Mucosa of descending colon (tissue), 3 donors: Measurements from ENCODE around the gene KCTD16. TPM values are rescaled to one million over a fixed set of nuclear protein-coding genes. Genes with fewer than 3 reads are reported as not detected.

Experiments
- ATAC-seq: fragments of 200-7000 bp; cut with Tn5 transposase; one replicate; pipeline ENCODE4 v1.9.1; 2020; ENCODE audit warnings: mild to moderate bottlenecking, moderate library complexity
- DNase-seq, 3 donors: peaks; one replicate each; pipeline ENCODE4 v3.0.0-alpha.2; 2020
- H3K36me3 ChIP-seq: fragments of 200-600 bp; one replicate; pipeline ENCODE4 v1.8.0; 2021; ENCODE audit warnings: low read depth, mild to moderate bottlenecking
- H3K4me1 ChIP-seq: fragments of 200-600 bp; one replicate; pipeline ENCODE4 v1.8.0; 2021; ENCODE audit warnings: low read depth, mild to moderate bottlenecking
- H3K4me3 ChIP-seq: fragments of 200-600 bp; one replicate; pipeline ENCODE4 v1.8.0; 2021; ENCODE audit warnings: mild to moderate bottlenecking
- H3K9me3 ChIP-seq: fragments of 200-600 bp; one replicate; pipeline ENCODE4 v1.8.0; 2021; ENCODE audit warnings: mild to moderate bottlenecking
- CTCF ChIP-seq: fragments of 200-600 bp; IDR thresholded peaks from one replicate; pipeline ENCODE4 v1.8.0; 2022; ENCODE audit warnings: antibody characterized with exemption, mild to moderate bottlenecking
- intact Hi-C, 2 donors: fragments of 100-400 bp; cut with DNase I in 1 of 2; cut with micrococcal nuclease in 1 of 2; formaldehyde crosslinking; loops; one replicate each; pipeline versions ENCODE4 v1.11.0 to v1.11.1; 2022; cut with DNase I, micrococcal nuclease
- total RNA-seq, 3 donors: library from RNA; stranded (reverse); fragmentation: NEBNext Ultra II Directional in 2 of 3; extraction: Animal tissue kit (Norgen Biotek cat#: 25700) in 2 of 3; gene quantifications; one replicate each; pipeline versions ENCODE4 v1.2.1 to v1.2.4, GENCODE V29; 2021 to 2023
- donor health status: DM: no; HTN: no; CAD: no; lungs with moderate emphysema.
- donor health status: DM: no; HTN: no; CAD: no.
- donor health status: DM: no; HTN: yes; CAD: no.

The KCTD16 gene
- total RNA-seq, 3 donors from 2014 or later, result 0.07 to 0.22 (median 0.12) TPM

- DNase-seq (no peak), ATAC-seq (no peak)
- TF ChIP-seq CTCF, result no peak
- H3K36me3 ChIP-seq, result no peaks in the 10 kb centered on the region
- intact Hi-C loops, result no loop called here
- no peaks in the 10 kb centered on the region for H3K9me3 ChIP-seq
- no peak overlapping the region for H3K4me3 ChIP-seq
- no peaks in the 10 kb centered on the region for H3K4me1 ChIP-seq
Observed at GRCh38 chr5:144134194-144134826, 36.4 kb upstream of the KCTD16 start.

DNA sequence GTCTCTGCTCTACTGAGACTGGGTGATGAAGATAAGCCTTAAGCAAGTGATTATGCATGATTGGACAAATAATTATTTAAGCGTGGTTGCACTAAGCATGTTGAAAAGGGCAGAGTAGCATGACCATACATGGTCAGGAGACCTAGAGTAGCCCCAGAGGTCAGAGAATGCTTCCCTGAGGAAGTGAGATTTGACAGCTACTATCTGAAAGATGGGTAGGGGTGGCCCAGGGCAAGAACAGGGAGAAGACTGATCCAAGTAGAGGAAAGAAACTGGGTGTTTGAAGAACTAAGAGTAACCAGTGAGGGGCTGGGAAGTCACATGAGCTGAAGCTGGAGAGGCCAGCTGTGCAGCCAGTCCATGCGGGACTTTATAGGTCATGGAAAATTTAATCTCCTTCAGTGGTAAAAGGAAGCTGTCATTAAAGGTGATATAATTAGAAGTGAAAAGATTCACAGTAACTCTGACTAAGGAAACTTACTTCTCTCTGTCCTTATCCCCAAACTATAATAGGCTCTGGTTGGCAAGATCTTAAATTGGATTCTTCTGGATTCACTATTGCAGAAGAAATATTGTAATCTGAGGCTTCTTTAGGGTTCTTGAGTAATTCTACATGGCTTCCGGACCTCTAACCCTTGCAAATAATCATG lies 35.4 kb upstream of the KCTD16 start:
- Histone ChIP-seq H3K4me1 (no peaks in the 10 kb centered on the region), H3K9me3 (no peaks in the 10 kb centered on the region), H3K36me3 (no peaks in the 10 kb centered on the region), H3K4me3 (no peak overlapping the region)
- TF ChIP-seq CTCF, result no peak
- DNase-seq (no peak), ATAC-seq (no peak)
- intact Hi-C loops, result no loop called here

GRCh38 chr5:144139586-144139985 lies 31.1 kb upstream of the KCTD16 start:
- H3K4me1 ChIP-seq, result no peaks in the 10 kb centered on the region
- no peak for TF ChIP-seq CTCF
- intact Hi-C loops, result no loop called here
- ATAC-seq, result no peak
- no peaks in the 10 kb centered on the region for H3K9me3 ChIP-seq
- no peak for DNase-seq
- no peaks in the 10 kb centered on the region for H3K36me3 ChIP-seq
- no peak overlapping the region for H3K4me3 ChIP-seq

DNA sequence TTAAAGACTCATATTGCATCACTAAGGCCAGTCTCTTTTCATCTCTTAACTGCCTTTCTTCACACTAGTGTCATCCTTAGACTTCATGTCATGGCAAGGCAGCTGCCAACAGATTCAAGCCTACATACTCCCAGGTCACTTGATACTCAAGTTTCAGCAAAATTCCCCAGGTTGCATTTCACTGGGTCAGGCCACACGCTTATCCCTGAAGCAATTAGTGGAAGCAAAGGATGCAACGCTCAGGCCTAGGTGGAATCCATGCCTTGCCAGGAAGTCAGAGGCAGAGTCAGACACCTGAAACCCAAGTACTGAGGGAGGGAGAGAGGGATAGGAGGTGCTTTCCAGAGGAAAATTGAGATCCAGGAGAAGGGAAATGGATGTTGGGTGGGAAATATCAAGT lies 29.1 kb upstream of the KCTD16 start:
- Histone ChIP-seq H3K4me1 (no peaks in the 10 kb centered on the region), H3K9me3 (no peaks in the 10 kb centered on the region), H3K4me3 (no peak overlapping the region), H3K36me3 (no peaks in the 10 kb centered on the region)
- no peak for ATAC-seq
- no peak for DNase-seq
- TF ChIP-seq CTCF, result no peak
- intact Hi-C loops, result no loop called here

GRCh38 chr5:144142139-144142823 lies 28.4 kb upstream of the KCTD16 start:
- no peak for TF ChIP-seq CTCF
- Histone ChIP-seq H3K36me3 (no peaks in the 10 kb centered on the region), H3K4me3 (no peak overlapping the region), H3K9me3 (no peaks in the 10 kb centered on the region), H3K4me1 (no peaks in the 10 kb centered on the region)
- DNase-seq (no peak), ATAC-seq (peak; percentile 63)
- intact Hi-C loops, result no loop called here
